ENCODE measurements around the gene NCOR1.
"Not testable (repeated sequence)": the region's sequence is repeated elsewhere in the genome, so short reads cannot be mapped to it uniquely, and the experiment has no call there.

- TF ChIP-seq CTCF, POLR2A (IDR thresholded peaks at IDR 0.05): not testable (repeated sequence)
Observed at GRCh38 chr17:16166766-16167165, 48.6 kb downstream of the NCOR1 start.
